IMR-90 (cell line): ENCODE measurements around the gene NATD1. TPM values are rescaled to one million over a fixed set of nuclear protein-coding genes. Genes with fewer than 3 reads are reported as not detected.

Source experiments
- BHLHE40 ChIP-seq: fragments of 150-350 bp; IDR thresholded peaks from 2 replicates; pipeline ENCODE4 v1.6.1; 2016; ENCODE audit warnings: mild to moderate bottlenecking, low read depth, low read length
- CTCF ChIP-seq: conservative IDR thresholded peaks from 2 replicates; pipeline ENCODE4 v1.5.1; 2012; ENCODE audit warnings: mild to moderate bottlenecking, low read depth, low read length, improper control_type of control experiment
- MAZ ChIP-seq: IDR thresholded peaks from 2 replicates; pipeline ENCODE4 v1.6.1; 2012; ENCODE audit warnings: low read depth, mild to moderate bottlenecking, low read length, improper control_type of control experiment, moderate library complexity, borderline replicate concordance
- RAD21 ChIP-seq: IDR thresholded peaks from 2 replicates; pipeline ENCODE4 v1.6.1; 2012; ENCODE audit warnings: low read length, improper control_type of control experiment
- RCOR1 ChIP-seq: IDR thresholded peaks from 2 replicates; pipeline ENCODE4 v1.6.1; 2012; ENCODE audit warnings: mild to moderate bottlenecking, low read length, improper control_type of control experiment; ENCODE audit not compliant: insufficient replicate concordance
- SMC3 ChIP-seq: fragments of 150-350 bp; IDR thresholded peaks from 2 replicates; pipeline ENCODE4 v1.6.1; 2016; ENCODE audit warnings: low read depth, mild to moderate bottlenecking, antibody characterized with exemption, low read length, moderate library complexity
- polyA plus RNA-seq, 3 experiments: library from polyadenylated mRNA; depleted of rRNA; stranded (reverse); fragments of >200 nt; gene quantifications; 2 replicates each; pipeline ENCODE4 v1.2.3, GENCODE V29; 2012; ENCODE audit warnings: low replicate concordance in 1 of 3
- total RNA-seq: library from RNA; depleted of rRNA; stranded (reverse); fragments of >200 nt; gene quantifications from 2 replicates; pipeline ENCODE4 v1.2.3, GENCODE V29; 2012

NATD1 gene
- total and polyA plus RNA-seq, 2 of the 4 experiments (the other 2 are of a cell fraction): 0.90 to 4.3 TPM

DNA sequence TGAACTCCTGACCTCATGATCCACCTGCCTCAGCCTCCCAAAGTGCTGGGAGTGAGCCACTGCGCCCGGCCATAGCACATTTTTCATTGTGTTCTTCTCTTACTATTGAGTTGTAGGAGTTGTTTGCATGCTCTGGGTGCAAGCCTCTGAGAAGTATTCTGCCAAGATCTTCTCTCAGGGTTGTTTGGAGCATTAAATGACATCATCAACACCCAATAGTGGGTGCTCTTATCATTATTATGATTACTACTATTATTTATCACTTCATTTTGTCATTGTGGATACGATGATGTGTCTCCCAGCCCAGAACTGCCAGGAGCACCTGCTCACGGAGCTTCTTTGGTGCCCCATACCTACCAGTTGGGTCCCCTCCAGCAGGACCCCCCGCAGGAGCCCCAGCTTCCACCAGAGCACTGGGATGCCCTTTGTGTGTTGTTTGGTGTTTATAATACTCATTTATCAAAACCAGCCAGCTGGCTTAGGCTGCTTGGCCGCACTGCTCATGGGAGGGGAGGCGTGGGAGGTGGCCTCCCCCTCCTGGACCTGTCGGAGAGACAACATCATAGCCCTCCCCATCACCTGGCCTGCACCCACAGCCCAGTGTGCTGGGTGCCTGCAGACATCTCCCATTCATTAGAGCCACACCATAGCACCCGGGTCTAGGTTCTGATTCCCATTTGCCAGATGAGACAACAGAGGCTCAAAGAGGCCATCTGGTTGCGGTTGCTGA lies 18.4 kb upstream of the NATD1 start (continued):
- TF ChIP-seq CTCF (no peak), MAZ (no peak), BHLHE40 (no peak), SMC3 (no peak), RCOR1 (no peak), RAD21 (no peak)
